ENCODE measurements around the gene EXPH5.

Gene EXPH5

DNA sequence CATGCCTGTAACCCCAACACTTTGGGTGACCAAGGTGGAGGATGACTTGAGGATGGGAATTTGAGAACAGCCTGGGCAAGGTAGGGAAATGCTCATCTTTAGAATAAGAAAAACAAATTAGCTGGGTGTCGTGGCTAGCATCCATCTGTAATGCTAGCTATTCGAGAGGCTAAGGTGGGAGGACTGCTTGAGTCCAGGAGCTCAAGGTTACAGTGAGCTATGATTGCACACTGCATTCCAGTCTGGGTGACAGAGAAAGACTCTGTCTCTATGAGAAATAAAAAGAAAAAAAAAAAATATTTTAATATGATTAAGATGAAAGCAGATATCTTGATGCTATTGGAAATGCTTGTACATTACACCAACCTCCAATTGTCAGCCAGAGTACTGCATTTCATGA, 42.7 kb upstream of the EXPH5 start:
- no peak overlapping the region for H3K27ac ChIP-seq (ENCODE audit: extremely low read depth, low read depth, low read length)
- no peak overlapping the region for H3K4me3 ChIP-seq (ENCODE audit: low read depth, low read length)
- H3K9me3 ChIP-seq (ENCODE audit: control insufficient read depth, insufficient read depth, low read depth, low read length): no peaks in the 10 kb centered on the region
- CTCF ChIA-PET: no interaction called here
- no peaks in the 10 kb centered on the region for H3K36me3 ChIP-seq (ENCODE audit: control insufficient read depth in 2 of 2, insufficient read depth in 1 of 2, low read length in 2 of 2)
- H3K4me1 ChIP-seq (ENCODE audit: control insufficient read depth, insufficient read depth, low read length): no peaks in the 10 kb centered on the region
- POLR2A ChIA-PET: no interaction called here
- no peak for TF ChIP-seq ZNF670 (tag by site-specific recombination; IDR thresholded peaks at IDR 0.05; ENCODE audit: low read depth)
- no peak for TF ChIP-seq ZSCAN23 (tag by site-specific recombination; IDR thresholded peaks at IDR 0.05)
- no peak for TF ChIP-seq ZNF214 (tag by site-specific recombination; IDR thresholded peaks at IDR 0.05; ENCODE audit: borderline replicate concordance)
- no peak for TF ChIP-seq ZNF223 (tag by site-specific recombination; IDR thresholded peaks at IDR 0.05)

DNA sequence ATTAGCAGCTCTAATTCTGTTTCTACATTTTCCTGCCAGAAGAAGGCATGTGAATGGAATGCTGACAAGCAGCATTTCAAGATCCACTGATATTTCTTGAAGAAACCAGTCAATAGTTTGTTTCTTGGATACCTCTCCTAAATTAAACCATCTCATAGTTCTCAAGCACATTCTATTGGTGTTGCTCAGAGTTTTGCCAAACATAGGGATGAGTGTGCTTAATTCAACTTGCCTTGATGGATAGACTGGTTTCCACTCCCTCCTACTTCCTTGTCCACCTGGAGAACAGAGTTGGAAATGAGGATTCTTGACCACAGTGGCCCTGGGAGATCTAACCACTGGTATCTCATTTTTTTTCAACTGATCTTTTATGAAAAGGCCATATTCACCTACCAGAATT, 41.5 kb upstream of the EXPH5 start:
- CTCF ChIA-PET: interaction anchor here (0.9 kb wide), 1 partner anchor 15 kb away, joined by 5 read pairs; no protein-coding TSS in a partner anchor
- no peaks in the 10 kb centered on the region for H3K4me1 ChIP-seq (ENCODE audit: control insufficient read depth, insufficient read depth, low read length)
- POLR2A ChIA-PET: no interaction called here
- H3K27ac ChIP-seq (ENCODE audit: extremely low read depth, low read depth, low read length): no peak overlapping the region
- no peak for TF ChIP-seq ZBTB7A (tag by site-specific recombination; IDR thresholded peaks at IDR 0.05; ENCODE audit: low read depth)
- TF ChIP-seq SCRT2 (tag by site-specific recombination; IDR thresholded peaks at IDR 0.05): no peak
- TF ChIP-seq ZNF560 (tag by site-specific recombination; IDR thresholded peaks at IDR 0.05; ENCODE audit: borderline replicate concordance): no peak
- TF ChIP-seq ZSCAN16 (tag by site-specific recombination; IDR thresholded peaks at IDR 0.05): no peak
- TF ChIP-seq ZNF571 (tag by site-specific recombination; IDR thresholded peaks at IDR 0.05): no peak
- TF ChIP-seq ZNF610 (tag by site-specific recombination; IDR thresholded peaks at IDR 0.05; ENCODE audit: borderline replicate concordance): no peak
- TF ChIP-seq ZNF214 (tag by site-specific recombination; IDR thresholded peaks at IDR 0.05; ENCODE audit: borderline replicate concordance): no peak
- TF ChIP-seq ZNF146 (tag by site-specific recombination; IDR thresholded peaks at IDR 0.05): no peak
- no peak for TF ChIP-seq ZBTB48 (tag by site-specific recombination; IDR thresholded peaks at IDR 0.05)
- no peak for TF ChIP-seq ZIC2 (tag by site-specific recombination; IDR thresholded peaks at IDR 0.05)
- TF ChIP-seq, protein P1, sequence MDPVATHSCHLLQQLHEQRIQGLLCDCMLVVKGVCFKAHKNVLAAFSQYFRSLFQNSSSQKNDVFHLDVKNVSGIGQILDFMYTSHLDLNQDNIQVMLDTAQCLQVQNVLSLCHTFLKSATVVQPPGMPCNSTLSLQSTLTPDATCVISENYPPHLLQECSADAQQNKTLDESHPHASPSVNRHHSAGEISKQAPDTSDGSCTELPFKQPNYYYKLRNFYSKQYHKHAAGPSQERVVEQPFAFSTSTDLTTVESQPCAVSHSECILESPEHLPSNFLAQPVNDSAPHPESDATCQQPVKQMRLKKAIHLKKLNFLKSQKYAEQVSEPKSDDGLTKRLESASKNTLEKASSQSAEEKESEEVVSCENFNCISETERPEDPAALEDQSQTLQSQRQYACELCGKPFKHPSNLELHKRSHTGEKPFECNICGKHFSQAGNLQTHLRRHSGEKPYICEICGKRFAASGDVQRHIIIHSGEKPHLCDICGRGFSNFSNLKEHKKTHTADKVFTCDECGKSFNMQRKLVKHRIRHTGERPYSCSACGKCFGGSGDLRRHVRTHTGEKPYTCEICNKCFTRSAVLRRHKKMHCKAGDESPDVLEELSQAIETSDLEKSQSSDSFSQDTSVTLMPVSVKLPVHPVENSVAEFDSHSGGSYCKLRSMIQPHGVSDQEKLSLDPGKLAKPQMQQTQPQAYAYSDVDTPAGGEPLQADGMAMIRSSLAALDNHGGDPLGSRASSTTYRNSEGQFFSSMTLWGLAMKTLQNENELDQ (tag by site-specific recombination; IDR thresholded peaks at IDR 0.05; ENCODE audit: low read depth): no peak
- H3K4me3 ChIP-seq (ENCODE audit: low read depth, low read length): no peak overlapping the region
- no peaks in the 10 kb centered on the region for H3K9me3 ChIP-seq (ENCODE audit: control insufficient read depth, insufficient read depth, low read depth, low read length)
- H3K36me3 ChIP-seq (ENCODE audit: control insufficient read depth in 2 of 2, insufficient read depth in 1 of 2, low read length in 2 of 2): no peaks in the 10 kb centered on the region

DNA sequence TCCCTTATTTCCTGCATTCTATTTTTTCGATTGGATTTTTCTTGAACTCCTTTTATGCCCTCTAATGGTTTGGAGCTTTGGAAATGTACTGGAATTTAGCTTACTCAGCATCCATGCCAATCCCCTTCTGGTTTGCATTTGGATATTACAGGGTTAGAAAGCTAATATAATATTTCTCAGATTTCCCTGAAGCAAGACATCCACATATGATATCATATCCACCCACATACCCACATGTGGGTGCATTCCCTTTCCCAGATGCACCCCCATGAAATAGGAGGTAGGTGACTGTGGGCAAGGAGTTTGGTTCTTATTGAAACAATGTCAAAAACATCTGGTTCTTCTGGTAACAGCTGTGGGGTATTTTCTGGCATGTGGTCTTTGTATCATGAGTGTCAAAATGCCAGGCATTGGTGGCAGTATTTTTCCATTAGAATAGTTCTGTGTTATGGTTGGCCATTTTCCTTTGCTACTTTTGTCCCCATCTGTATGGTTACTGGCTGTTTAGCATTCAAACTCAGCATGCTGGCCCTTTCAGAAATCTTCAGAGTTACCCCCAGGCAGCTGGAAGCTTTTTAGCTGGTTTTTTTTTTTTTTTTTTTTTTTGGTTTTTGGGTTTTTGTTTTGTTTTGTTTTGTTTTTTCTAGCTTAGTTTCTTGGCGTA, 38.6 kb upstream of the EXPH5 start:
- Histone ChIP-seq H3K36me3 (ENCODE audit: control insufficient read depth in 2 of 2, insufficient read depth in 1 of 2, low read length in 2 of 2) (no peaks in the 10 kb centered on the region), H3K9me3 (ENCODE audit: control insufficient read depth, insufficient read depth, low read depth, low read length) (no peaks in the 10 kb centered on the region), H3K4me1 (ENCODE audit: control insufficient read depth, insufficient read depth, low read length) (no peaks in the 10 kb centered on the region), H3K27ac (ENCODE audit: extremely low read depth, low read depth, low read length) (no peak overlapping the region), H3K4me3 (ENCODE audit: low read depth, low read length) (no peak overlapping the region)
- POLR2A ChIA-PET: interaction anchor here (0.6 kb wide), 2 partner anchors 137 to 159 kb away, joined by 3 read pairs; no protein-coding TSS in a partner anchor
- CTCF ChIA-PET: interaction anchor here (0.7 to 1.1 kb wide), 2 partner anchors 10 to 15 kb away, joined by 3 read pairs; no protein-coding TSS in a partner anchor
- TF ChIP-seq, protein P2, sequence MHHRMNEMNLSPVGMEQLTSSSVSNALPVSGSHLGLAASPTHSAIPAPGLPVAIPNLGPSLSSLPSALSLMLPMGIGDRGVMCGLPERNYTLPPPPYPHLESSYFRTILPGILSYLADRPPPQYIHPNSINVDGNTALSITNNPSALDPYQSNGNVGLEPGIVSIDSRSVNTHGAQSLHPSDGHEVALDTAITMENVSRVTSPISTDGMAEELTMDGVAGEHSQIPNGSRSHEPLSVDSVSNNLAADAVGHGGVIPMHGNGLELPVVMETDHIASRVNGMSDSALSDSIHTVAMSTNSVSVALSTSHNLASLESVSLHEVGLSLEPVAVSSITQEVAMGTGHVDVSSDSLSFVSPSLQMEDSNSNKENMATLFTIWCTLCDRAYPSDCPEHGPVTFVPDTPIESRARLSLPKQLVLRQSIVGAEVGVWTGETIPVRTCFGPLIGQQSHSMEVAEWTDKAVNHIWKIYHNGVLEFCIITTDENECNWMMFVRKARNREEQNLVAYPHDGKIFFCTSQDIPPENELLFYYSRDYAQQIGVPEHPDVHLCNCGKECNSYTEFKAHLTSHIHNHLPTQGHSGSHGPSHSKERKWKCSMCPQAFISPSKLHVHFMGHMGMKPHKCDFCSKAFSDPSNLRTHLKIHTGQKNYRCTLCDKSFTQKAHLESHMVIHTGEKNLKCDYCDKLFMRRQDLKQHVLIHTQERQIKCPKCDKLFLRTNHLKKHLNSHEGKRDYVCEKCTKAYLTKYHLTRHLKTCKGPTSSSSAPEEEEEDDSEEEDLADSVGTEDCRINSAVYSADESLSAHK (tag by site-specific recombination; IDR thresholded peaks at IDR 0.05): no peak
- TF ChIP-seq ZNF335 (tag by site-specific recombination; conservative IDR thresholded peaks at IDR 0.05) (no peak), ZNF10 (tag by site-specific recombination; IDR thresholded peaks at IDR 0.05) (no peak), SETDB1 (IDR thresholded peaks at IDR 0.05; ENCODE audit: insufficient read length, low read length) (no peak), ZNF433 (tag by site-specific recombination; IDR thresholded peaks at IDR 0.05; ENCODE audit: low read depth) (no peak), ZNF792 (tag by site-specific recombination; IDR thresholded peaks at IDR 0.05) (no peak), ZNF426 (tag by site-specific recombination; IDR thresholded peaks at IDR 0.05) (no peak), ZNF600 (tag by site-specific recombination; IDR thresholded peaks at IDR 0.05) (no peak), ZNF311 (tag by site-specific recombination; IDR thresholded peaks at IDR 0.05; ENCODE audit: borderline replicate concordance) (no peak)
- TF ChIP-seq, protein P3, sequence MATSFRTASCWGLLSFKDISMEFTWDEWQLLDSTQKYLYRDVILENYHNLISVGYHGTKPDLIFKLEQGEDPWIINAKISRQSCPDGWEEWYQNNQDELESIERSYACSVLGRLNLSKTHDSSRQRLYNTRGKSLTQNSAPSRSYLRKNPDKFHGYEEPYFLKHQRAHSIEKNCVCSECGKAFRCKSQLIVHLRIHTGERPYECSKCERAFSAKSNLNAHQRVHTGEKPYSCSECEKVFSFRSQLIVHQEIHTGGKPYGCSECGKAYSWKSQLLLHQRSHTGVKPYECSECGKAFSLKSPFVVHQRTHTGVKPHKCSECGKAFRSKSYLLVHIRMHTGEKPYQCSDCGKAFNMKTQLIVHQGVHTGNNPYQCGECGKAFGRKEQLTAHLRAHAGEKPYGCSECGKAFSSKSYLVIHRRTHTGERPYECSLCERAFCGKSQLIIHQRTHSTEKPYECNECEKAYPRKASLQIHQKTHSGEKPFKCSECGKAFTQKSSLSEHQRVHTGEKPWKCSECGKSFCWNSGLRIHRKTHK (tag by site-specific recombination; IDR thresholded peaks at IDR 0.05): no peak
